GM21576 (cell line): ENCODE data around the gene UNC5C.

Source experiments
- ATAC-seq: cut with Tn5 transposase; IDR thresholded peaks from one replicate; pipeline ENCODE4 v1.9.1; 2021; ENCODE audit warnings: mild to moderate bottlenecking, moderate library complexity; ENCODE audit not compliant: unreplicated experiment

Gene UNC5C

GRCh38 chr4:95469617-95470016 lies 79.2 kb downstream of the UNC5C start:
- no peak for ATAC-seq

GRCh38 chr4:95466791-95467190 lies 82.0 kb downstream of the UNC5C start:
- no peak for ATAC-seq

GRCh38 chr4:95465010-95465409 lies 83.8 kb downstream of the UNC5C start:
- ATAC-seq, result no peak

- no peak for ATAC-seq
These were observed 85.9 kb downstream of the UNC5C start for GRCh38 chr4:95462921-95463320.

- no peak for ATAC-seq
These were observed 91.4 kb downstream of the UNC5C start for GRCh38 chr4:95457353-95457752.

- no peak for ATAC-seq
These were observed 98.5 kb downstream of the UNC5C start for GRCh38 chr4:95450294-95450693.

GRCh38 chr4:95446173-95446572 lies 102.6 kb downstream of the UNC5C start:
- no peak for ATAC-seq

GRCh38 chr4:95445251-95445650 lies 103.5 kb downstream of the UNC5C start:
- ATAC-seq, result no peak

GRCh38 chr4:95444812-95445211 lies 104.0 kb downstream of the UNC5C start:
- no peak for ATAC-seq

GRCh38 chr4:95439896-95440295 lies 108.9 kb downstream of the UNC5C start:
- ATAC-seq, result no peak

- no peak for ATAC-seq
These were observed 109.7 kb downstream of the UNC5C start for GRCh38 chr4:95439071-95439470.

GRCh38 chr4:95432466-95432865 lies 116.3 kb downstream of the UNC5C start:
- no peak for ATAC-seq

- ATAC-seq, result no peak
These were observed 117.1 kb downstream of the UNC5C start for GRCh38 chr4:95431678-95432077.

- no peak for ATAC-seq
These were observed 119.4 kb downstream of the UNC5C start for GRCh38 chr4:95429416-95429815.

GRCh38 chr4:95428291-95429070 lies 120.3 kb downstream of the UNC5C start:
- no peak for ATAC-seq

GRCh38 chr4:95426455-95426854 lies 122.3 kb downstream of the UNC5C start:
- no peak for ATAC-seq

- no peak for ATAC-seq
These were observed 126.3 kb downstream of the UNC5C start for GRCh38 chr4:95422436-95422835.

- ATAC-seq, result no peak
These were observed 126.9 kb downstream of the UNC5C start for GRCh38 chr4:95421869-95422268.

- no peak for ATAC-seq
These were observed 131.2 kb downstream of the UNC5C start for GRCh38 chr4:95417531-95417930.

GRCh38 chr4:95415346-95415771 lies 133.4 kb downstream of the UNC5C start:
- no peak for ATAC-seq

GRCh38 chr4:95411371-95412088 lies 137.2 kb downstream of the UNC5C start:
- ATAC-seq, result no peak

GRCh38 chr4:95410387-95410977 lies 138.3 kb downstream of the UNC5C start:
- no peak for ATAC-seq
